Suprapubic skin (tissue), 4 donors: ENCODE measurements around the gene STRIP2. TPM values are rescaled to one million over a fixed set of nuclear protein-coding genes. Genes with fewer than 3 reads are reported as not detected.

Source experiments
- DNase-seq, 2 donors: peaks; one replicate each; pipeline ENCODE4 v3.0.0-alpha.2; 2019; ENCODE audit warnings: low spot score in 2 of 2
- H3K27ac ChIP-seq: fragments of 200-600 bp; sonication (generic); one replicate; pipeline ENCODE4 v1.5.1; 2019
- H3K27me3 ChIP-seq: fragments of 200-600 bp; sonication (generic); one replicate; pipeline ENCODE4 v1.5.1; 2019
- H3K36me3 ChIP-seq: fragments of 200-600 bp; sonication (generic); one replicate; pipeline ENCODE4 v1.5.1; 2019
- H3K4me1 ChIP-seq: fragments of 200-600 bp; sonication (generic); one replicate; pipeline ENCODE4 v1.5.1; 2019
- H3K4me3 ChIP-seq: fragments of 200-600 bp; sonication (generic); one replicate; pipeline ENCODE4 v1.5.1; 2019; ENCODE audit warnings: mild to moderate bottlenecking
- H3K9me3 ChIP-seq: fragments of 200-600 bp; sonication (generic); one replicate; pipeline ENCODE4 v1.5.1; 2019
- CTCF ChIP-seq, 2 donors: fragments of 200-600 bp in 1 of 2; fragments of 450-650 bp in 1 of 2; sonication (generic) in 1 of 2; IDR thresholded peaks; one replicate each; pipeline ENCODE4 v1.5.1; 2016 to 2019; ENCODE audit warnings: antibody characterized with exemption in 2 of 2, mild to moderate bottlenecking in 1 of 2, moderate library complexity in 1 of 2
- EP300 ChIP-seq: sonication (generic); formaldehyde crosslinking; IDR thresholded peaks from one replicate; pipeline ENCODE4 v1.6.1; 2017; ENCODE audit warnings: antibody characterized with exemption
- POLR2A ChIP-seq, 2 donors: fragments of 450-650 bp; IDR thresholded peaks; one replicate each; pipeline ENCODE4 v1.6.1; 2017; ENCODE audit warnings: antibody characterized with exemption in 2 of 2, mild to moderate bottlenecking in 2 of 2, moderate library complexity in 2 of 2
- POLR2AphosphoS5 ChIP-seq, 3 donors: sonication (generic); formaldehyde crosslinking; IDR thresholded peaks; one replicate each; pipeline ENCODE4 v1.6.1; 2017; ENCODE audit warnings: antibody characterized with exemption in 3 of 3
- WGBS: methylation state at CpG from one replicate; pipeline ENCODE4 v1.1.5; 2018; 5-methylcytosine and 5-hydroxymethylcytosine counted together
- total RNA-seq, 4 donors: library from RNA; depleted of rRNA; stranded (reverse); fragments of >200 nt; gene quantifications; one replicate each; pipeline ENCODE4 v1.1.0, GENCODE V29; 2016

The STRIP2 gene
- total RNA-seq = 1 to 10 TPM in 2 of 4 donors, under 1 TPM in 2; 0.23 to 1.6 (median 0.69) TPM

- Histone ChIP-seq H3K4me3 (peak within 1 kb of the TSS; percentile 71), H3K36me3 (no peaks in the 10 kb centered on the region), H3K27me3 (peaks cover 13% of the 10 kb centered on the region), H3K27ac (no peak within 1 kb of the TSS), H3K4me1 (peaks cover 15% of the 10 kb centered on the region), H3K9me3 (no peaks in the 10 kb centered on the region)
- TF ChIP-seq POLR2A (IDR thresholded peaks at IDR 0.05) = no peak
- no peak for TF ChIP-seq POLR2AphosphoS5 (IDR thresholded peaks at IDR 0.05)
- TF ChIP-seq CTCF (IDR thresholded peaks at IDR 0.05) = no peak
- WGBS = under 1% methylated on average over 46 of the region's 75 CpGs
- DNase-seq = peak; percentile 94 to 97
Measured at GRCh38 chr7:129433847-129434674, at the start of gene STRIP2. Gene STRIP2 (plus strand): TSS chr7:129434432. CDS start chr7:129434473, 41 bp downstream.

- peaks cover 33% of the 10 kb centered on the region for H3K36me3 ChIP-seq
- no peak overlapping the region for H3K4me3 ChIP-seq
- no peaks in the 10 kb centered on the region for H3K9me3 ChIP-seq
- 85% methylated on average over 1 of the region's 1 CpG for WGBS
- no peaks in the 10 kb centered on the region for H3K4me1 ChIP-seq
- no peaks in the 10 kb centered on the region for H3K27me3 ChIP-seq
- no peak overlapping the region for H3K27ac ChIP-seq
- TF ChIP-seq CTCF (IDR thresholded peaks at IDR 0.05) (no peak), POLR2AphosphoS5 (IDR thresholded peaks at IDR 0.05) (no peak), POLR2A (IDR thresholded peaks at IDR 0.05) (no peak), EP300 (no peak)
- DNase-seq = no peak
Measured at GRCh38 chr7:129385116-129385515, 49.1 kb upstream of the STRIP2 start.

GRCh38 chr7:129385598-129385997 is 48.6 kb upstream of the STRIP2 start:
- Histone ChIP-seq H3K27ac (no peak overlapping the region), H3K9me3 (no peaks in the 10 kb centered on the region)
- 97% methylated on average over 4 of the region's 4 CpGs for WGBS

GRCh38 chr7:129386506-129386905 is 47.7 kb upstream of the STRIP2 start:
- DNase-seq = no peak

More at GRCh38 chr7:129385598-129385997, 48.6 kb upstream of the STRIP2 start:
- DNase-seq = no peak
- H3K4me1 ChIP-seq = no peaks in the 10 kb centered on the region
- H3K36me3 ChIP-seq = peaks cover 35% of the 10 kb centered on the region
- H3K4me3 ChIP-seq = no peak overlapping the region
- no peaks in the 10 kb centered on the region for H3K27me3 ChIP-seq
- no peak for TF ChIP-seq POLR2AphosphoS5 (IDR thresholded peaks at IDR 0.05)
- TF ChIP-seq EP300 = no peak
- TF ChIP-seq CTCF (IDR thresholded peaks at IDR 0.05) = no peak
- TF ChIP-seq POLR2A (IDR thresholded peaks at IDR 0.05) = no peak

GRCh38 chr7:129387537-129387936 is 46.7 kb upstream of the STRIP2 start:
- Histone ChIP-seq H3K36me3 (peaks cover 28% of the 10 kb centered on the region), H3K9me3 (no peaks in the 10 kb centered on the region), H3K27me3 (no peaks in the 10 kb centered on the region), H3K4me1 (no peaks in the 10 kb centered on the region), H3K27ac (no peak overlapping the region), H3K4me3 (no peak overlapping the region)
- DNase-seq = no peak
- no peak for TF ChIP-seq EP300
- no peak for TF ChIP-seq POLR2AphosphoS5 (IDR thresholded peaks at IDR 0.05)
- TF ChIP-seq CTCF (IDR thresholded peaks at IDR 0.05) = no peak
- TF ChIP-seq POLR2A (IDR thresholded peaks at IDR 0.05) = no peak
- WGBS = 80% methylated on average over 2 of the region's 2 CpGs

More at GRCh38 chr7:129386506-129386905, 47.7 kb upstream of the STRIP2 start:
- no peaks in the 10 kb centered on the region for H3K9me3 ChIP-seq
- H3K36me3 ChIP-seq = peaks cover 32% of the 10 kb centered on the region
- no peak overlapping the region for H3K27ac ChIP-seq
- H3K4me1 ChIP-seq = no peaks in the 10 kb centered on the region
- no peak for TF ChIP-seq POLR2A (IDR thresholded peaks at IDR 0.05)
- H3K27me3 ChIP-seq = no peaks in the 10 kb centered on the region
- no peak overlapping the region for H3K4me3 ChIP-seq
